ENCODE data around the gene CDK2AP2. TPM values are rescaled to one million over a fixed set of nuclear protein-coding genes. Genes with fewer than 3 reads are reported as not detected.

Gene CDK2AP2
- total and polyA plus RNA-seq, 9 of the 15 experiments (the other 6 are each of a cell fraction or from before 2014, with no cell fraction given), result 4.4 to 47.4 (median 21.7) TPM

DNA sequence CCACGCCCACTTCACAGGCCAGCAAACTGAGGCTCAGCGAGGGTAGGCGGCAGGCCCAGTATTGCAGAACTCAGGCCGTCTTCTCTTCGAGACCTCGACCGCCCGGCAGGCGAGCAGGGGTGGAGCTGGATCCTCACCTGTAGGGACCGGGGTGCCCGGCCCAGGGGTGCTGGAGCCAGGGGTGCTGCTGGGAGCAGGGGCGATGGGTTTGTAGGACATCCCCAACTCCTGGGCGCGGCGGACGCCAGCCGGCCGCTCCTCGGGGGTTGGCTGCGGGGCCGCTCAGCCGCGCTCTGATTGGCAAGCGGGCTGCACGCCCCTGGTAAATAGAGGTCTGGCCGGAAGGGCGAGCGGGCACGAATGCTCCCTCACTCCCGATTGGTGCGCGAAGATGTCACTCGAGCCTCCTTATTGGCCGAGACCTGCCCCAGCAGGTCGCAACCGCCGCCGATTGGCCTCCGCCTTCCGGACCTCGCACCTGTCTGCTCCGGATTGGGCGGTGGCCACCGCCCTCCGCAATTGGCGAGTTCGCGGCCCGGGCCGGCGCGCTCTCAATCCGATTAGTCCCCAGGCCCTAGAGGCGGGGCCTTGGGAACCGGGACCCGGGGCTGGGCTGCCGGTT lies at the start of gene CDK2AP2 (continued):
- TF ChIP-seq ZNF76 (CRISPR knock-in tag; IDR thresholded peaks at IDR 0.05; ENCODE audit: borderline replicate concordance), result no peak
- no peak for TF ChIP-seq HEY1 (CRISPR knock-in tag; IDR thresholded peaks at IDR 0.05; ENCODE audit: borderline replicate concordance)
- no peak for TF ChIP-seq TAF9B (IDR thresholded peaks at IDR 0.05; ENCODE audit: partially characterized antibody)

DNA sequence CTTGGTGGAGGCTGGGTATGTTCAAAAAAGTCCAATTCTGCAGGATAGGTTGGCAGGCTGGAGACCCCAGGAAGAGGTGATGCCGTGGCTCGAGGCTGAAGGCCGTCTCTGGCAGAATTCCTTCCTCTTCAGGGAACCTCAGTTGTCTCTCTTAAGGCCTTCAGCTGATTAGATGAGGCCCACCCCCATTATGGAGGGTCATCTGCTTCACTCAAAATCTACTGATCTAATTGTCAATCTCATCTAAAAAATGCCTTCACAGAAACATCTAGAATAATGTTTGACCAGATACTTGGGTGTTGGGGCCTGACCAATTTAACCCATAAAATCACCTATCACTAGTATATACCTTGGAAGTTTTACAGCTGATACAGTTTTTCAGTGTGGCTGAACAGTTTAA lies 48.3 kb upstream of the CDK2AP2 start:
- POLR2A ChIA-PET, result interaction anchor here (0.6 to 1.6 kb wide), 6 partner anchors 8 to 482 kb away, joined by 3 to 5 read pairs (median 3); partner anchors contain the start of gene POLD4
- in situ Hi-C loops (cut with MboI), result no loop called here

More for the DNA sequence above, 48.3 kb upstream of the CDK2AP2 start:
- Histone ChIP-seq H3K27ac (ENCODE audit: extremely low read depth, low read depth, low read length) (no peak overlapping the region), H3K9me1 (ENCODE audit: control insufficient read depth, insufficient read depth, low read length) (no peaks in the 10 kb centered on the region), H3K27me3 (ENCODE audit: control insufficient read depth in 2 of 2, insufficient read depth in 2 of 2, low read length in 2 of 2) (no peaks in the 10 kb centered on the region; a peak in 1 of 5 replicates), H4K20me1 (replicated peaks; ENCODE audit: control insufficient read depth, insufficient read depth, low read length) (no peaks in the 10 kb centered on the region), H3K9me3 (replicated peaks; ENCODE audit: control insufficient read depth, insufficient read depth, low read depth, low read length) (no peaks in the 10 kb centered on the region; the same call in 1 of the 2 replicates), H3K4me2 (ENCODE audit: insufficient read depth, low read length) (no peak overlapping the region), H3K36me3 (ENCODE audit: control insufficient read depth, insufficient read depth, low read length) (no peaks in the 10 kb centered on the region), H2AFZ (ENCODE audit: low read depth, low read length) (no peak overlapping the region), H3K4me3 (no peak overlapping the region), H3K4me1 (replicated peaks in 1 of 2; ENCODE audit: control insufficient read depth in 2 of 2, insufficient read depth in 2 of 2, low read length in 2 of 2) (peaks cover 0 to 4% of the 10 kb centered on the region in 2 experiments; a peak in 1 of 5 replicates), H3K79me2 (ENCODE audit: control insufficient read depth, insufficient read depth, low read length) (no peaks in the 10 kb centered on the region), H3K9ac (ENCODE audit: insufficient read depth in 1 of 2, low read depth in 2 of 2, low read length in 2 of 2) (no peak overlapping the region)
- FAIRE-seq, result no peak
- TF ChIP-seq, protein P1, sequence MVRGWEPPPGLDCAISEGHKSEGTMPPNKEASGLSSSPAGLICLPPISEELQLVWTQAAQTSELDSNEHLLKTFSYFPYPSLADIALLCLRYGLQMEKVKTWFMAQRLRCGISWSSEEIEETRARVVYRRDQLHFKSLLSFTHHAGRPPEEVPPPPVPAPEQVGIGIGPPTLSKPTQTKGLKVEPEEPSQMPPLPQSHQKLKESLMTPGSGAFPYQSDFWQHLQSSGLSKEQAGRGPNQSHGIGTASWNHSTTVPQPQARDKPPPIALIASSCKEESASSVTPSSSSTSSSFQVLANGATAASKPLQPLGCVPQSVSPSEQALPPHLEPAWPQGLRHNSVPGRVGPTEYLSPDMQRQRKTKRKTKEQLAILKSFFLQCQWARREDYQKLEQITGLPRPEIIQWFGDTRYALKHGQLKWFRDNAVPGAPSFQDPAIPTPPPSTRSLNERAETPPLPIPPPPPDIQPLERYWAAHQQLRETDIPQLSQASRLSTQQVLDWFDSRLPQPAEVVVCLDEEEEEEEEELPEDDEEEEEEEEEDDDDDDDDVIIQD (CRISPR knock-in tag; IDR thresholded peaks at IDR 0.05), result no peak
- TF ChIP-seq ZNF134 (CRISPR knock-in tag; conservative IDR thresholded peaks at IDR 0.05) (peak; percentile 94), ZNF444 (CRISPR knock-in tag; IDR thresholded peaks at IDR 0.05) (no peak), RBM25 (IDR thresholded peaks at IDR 0.05; ENCODE audit: low read depth, low read length, severe bottlenecking) (peak; percentile 38)
- no TSS peak for BruUV-seq (replicated peaks)
- 8% methylated on average over 3 of the region's 3 CpGs for WGBS (ENCODE audit: insufficient coverage, low coverage, missing lambda C conversion rate)
- CTCF ChIA-PET (ENCODE audit: low intra/inter-chr PET ratio), result no interaction called here
- intact Hi-C loops (cut with micrococcal nuclease), result no loop called here
- ATAC-seq, result no peak
- no peak for DNase-seq (ENCODE audit: extremely low read depth in 1 of 4, low spot score in 3 of 4)
